ENCODE measurements around the gene CFHR2. TPM values are rescaled to one million over a fixed set of nuclear protein-coding genes. Genes with fewer than 3 reads are reported as not detected.
A peak's percentile ranks its signal among the peaks of the same experiment; 100 is the strongest.
"Not testable (repeated sequence)": the region's sequence is repeated elsewhere in the genome, so short reads cannot be mapped to it uniquely, and the experiment has no call there.

CFHR2 gene
- total and polyA plus RNA-seq, 3 donors from 2014 or later, result not detected

GRCh38 chr1:196933531-196934189, 9.9 kb upstream of the CFHR2 start:
- intact Hi-C loops (cut with DNase I; ENCODE audit: low total_unique reads), result no loop called here
- Histone ChIP-seq H3K27ac (no peak overlapping the region), H3K27me3 (no peaks in the 10 kb centered on the region), H3K4me1 (no peaks in the 10 kb centered on the region), H3K4me3 (peak overlapping the region; percentile 26 to 44), H3K36me3 (ENCODE audit: low read depth, missing control alignments) (no peaks in the 10 kb centered on the region), H3K9me3 (no peaks in the 10 kb centered on the region)
- TF ChIP-seq CTCF (IDR thresholded peaks at IDR 0.05) (no peak), POLR2A (IDR thresholded peaks at IDR 0.05) (no peak)
- 77 to 83% methylated on average over 10 to 23 of the region's 32 CpGs for WGBS, 2 donors
- DNase-seq, result peak; percentile 47

- H3K27ac ChIP-seq; intact Hi-C loops (cut with DNase I; ENCODE audit: low total_unique reads): not testable (repeated sequence)
- 88 to 96% methylated on average over 5 to 6 of the region's 6 CpGs for WGBS, 2 donors
Measured at GRCh38 chr1:196941474-196941873, 2.1 kb upstream of the CFHR2 start.

GRCh38 chr1:196951711-196952394, 8.3 kb downstream of the CFHR2 start:
- Histone ChIP-seq H3K4me1 (no peaks in the 10 kb centered on the region), H3K27me3 (no peaks in the 10 kb centered on the region), H3K36me3 (ENCODE audit: low read depth, missing control alignments) (no peaks in the 10 kb centered on the region), H3K9me3 (no peaks in the 10 kb centered on the region), H3K27ac (no peak overlapping the region), H3K4me3 (no peak overlapping the region)
- TF ChIP-seq POLR2A (IDR thresholded peaks at IDR 0.05), result no peak
- TF ChIP-seq CTCF (IDR thresholded peaks at IDR 0.05), result no peak
- intact Hi-C loops (cut with DNase I; ENCODE audit: low total_unique reads), result no loop called here
- WGBS, 2 donors, result 72 to 88% methylated on average over 2 of the region's 2 CpGs
- DNase-seq, result no peak

More at GRCh38 chr1:196941474-196941873, 2.1 kb upstream of the CFHR2 start:
- not testable (repeated sequence) for H3K4me3 ChIP-seq; H3K9me3 ChIP-seq; DNase-seq; H3K4me1 ChIP-seq; H3K27me3 ChIP-seq; H3K36me3 ChIP-seq (ENCODE audit: low read depth, missing control alignments)

- TF ChIP-seq POLR2A (IDR thresholded peaks at IDR 0.05), result no peak
- no peak for TF ChIP-seq CTCF (IDR thresholded peaks at IDR 0.05)
- H3K36me3 ChIP-seq (ENCODE audit: low read depth, missing control alignments), result no peaks in the 10 kb centered on the region
- intact Hi-C loops (cut with DNase I; ENCODE audit: low total_unique reads), result no loop called here
- no peak overlapping the region for H3K27ac ChIP-seq
- no peak for DNase-seq
- H3K27me3 ChIP-seq, result no peaks in the 10 kb centered on the region
- WGBS, 2 donors, result 74 to 94% methylated on average over 2 of the region's 2 CpGs
- no peak overlapping the region for H3K4me3 ChIP-seq
- no peaks in the 10 kb centered on the region for H3K9me3 ChIP-seq
- no peaks in the 10 kb centered on the region for H3K4me1 ChIP-seq
Measured at GRCh38 chr1:196954778-196955177, 11.2 kb downstream of the CFHR2 start.

- H3K4me1 ChIP-seq, result no peaks in the 10 kb centered on the region
- WGBS, 2 donors, result 94 to 100% methylated on average over 1 of the region's 1 CpG
- intact Hi-C loops (cut with DNase I; ENCODE audit: low total_unique reads), result no loop called here
- no peaks in the 10 kb centered on the region for H3K27me3 ChIP-seq
- no peak for TF ChIP-seq POLR2A (IDR thresholded peaks at IDR 0.05)
- no peak for TF ChIP-seq CTCF (IDR thresholded peaks at IDR 0.05)
- no peak overlapping the region for H3K27ac ChIP-seq
- no peaks in the 10 kb centered on the region for H3K9me3 ChIP-seq
- DNase-seq, result no peak
- H3K36me3 ChIP-seq (ENCODE audit: low read depth, missing control alignments), result no peaks in the 10 kb centered on the region
- no peak overlapping the region for H3K4me3 ChIP-seq
Measured at GRCh38 chr1:196955926-196956325, 12.4 kb downstream of the CFHR2 start.
